Chondrocyte (in vitro differentiated cells): ENCODE measurements around the gene EIF4A3. TPM values are rescaled to one million over a fixed set of nuclear protein-coding genes. Genes with fewer than 3 reads are reported as not detected.

Experiments
- DNase-seq: peaks from one replicate; pipeline ENCODE4 v3.0.0; 2021; ENCODE audit warnings: mixed read lengths, low spot score
- H3K27ac Mint-ChIP-seq: one replicate; pipeline ENCODE4 v1.8.0; 2021; ENCODE audit warnings: mild to moderate bottlenecking, moderate library complexity, mixed read lengths; ENCODE audit not compliant: unreplicated experiment
- H3K27me3 Mint-ChIP-seq: 2 replicates; pipeline ENCODE4 v1.8.0; 2021; ENCODE audit warnings: low read depth, mixed read lengths
- H3K36me3 Mint-ChIP-seq: 2 replicates; pipeline ENCODE4 v1.8.0; 2021; ENCODE audit warnings: low read depth, mixed read lengths
- H3K4me1 Mint-ChIP-seq: 2 replicates; pipeline ENCODE4 v1.8.0; 2021; ENCODE audit warnings: low read depth, mild to moderate bottlenecking, mixed read lengths
- H3K4me3 Mint-ChIP-seq: one replicate; pipeline ENCODE4 v1.8.0; 2021; ENCODE audit warnings: mild to moderate bottlenecking, moderate library complexity, mixed read lengths; ENCODE audit not compliant: unreplicated experiment
- H3K9me3 Mint-ChIP-seq: 2 replicates; pipeline ENCODE4 v1.8.0; 2021; ENCODE audit warnings: low read depth, mixed read lengths
- total RNA-seq: library from RNA; stranded (reverse); gene quantifications from 3 replicates; pipeline ENCODE4 v1.2.1, GENCODE V29; 2021
- TF ChIP-seq, protein P1 (sequence below): fragments of 200-600 bp; sonication (generic); IDR thresholded peaks from 2 replicates; pipeline ENCODE4 v1.5.0; 2021; ENCODE audit warnings: antibody characterized with exemption, mild to moderate bottlenecking, moderate library complexity

The EIF4A3 gene
- total RNA-seq, 1 donor from 2014 or later: 64.0 TPM

DNA sequence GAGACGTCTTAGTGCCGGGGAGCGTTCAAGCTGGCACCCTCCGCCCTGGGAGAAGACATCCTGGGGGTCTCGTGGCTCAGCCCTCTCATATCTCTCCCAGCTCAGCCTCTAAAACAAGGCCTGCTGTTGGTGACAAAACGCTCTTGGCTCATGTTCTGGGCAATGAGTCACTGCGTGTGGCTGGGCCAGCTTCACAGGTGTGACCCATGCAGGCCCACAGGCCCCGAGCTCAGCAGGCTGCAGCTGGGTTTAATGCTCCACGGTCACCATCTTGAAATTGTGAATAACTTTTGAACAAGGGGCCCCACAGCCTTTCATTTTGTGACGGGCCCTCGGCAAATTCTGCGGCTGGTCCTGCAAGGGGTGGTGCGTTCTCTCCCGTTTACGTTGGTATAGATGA, 23.1 kb downstream of the EIF4A3 start:
- H3K4me1 Mint-ChIP-seq: no peaks in the 10 kb centered on the region
- no peak overlapping the region for H3K27ac Mint-ChIP-seq
- no peaks in the 10 kb centered on the region for H3K36me3 Mint-ChIP-seq
- H3K4me3 Mint-ChIP-seq: no peak overlapping the region
- TF ChIP-seq, protein P1, sequence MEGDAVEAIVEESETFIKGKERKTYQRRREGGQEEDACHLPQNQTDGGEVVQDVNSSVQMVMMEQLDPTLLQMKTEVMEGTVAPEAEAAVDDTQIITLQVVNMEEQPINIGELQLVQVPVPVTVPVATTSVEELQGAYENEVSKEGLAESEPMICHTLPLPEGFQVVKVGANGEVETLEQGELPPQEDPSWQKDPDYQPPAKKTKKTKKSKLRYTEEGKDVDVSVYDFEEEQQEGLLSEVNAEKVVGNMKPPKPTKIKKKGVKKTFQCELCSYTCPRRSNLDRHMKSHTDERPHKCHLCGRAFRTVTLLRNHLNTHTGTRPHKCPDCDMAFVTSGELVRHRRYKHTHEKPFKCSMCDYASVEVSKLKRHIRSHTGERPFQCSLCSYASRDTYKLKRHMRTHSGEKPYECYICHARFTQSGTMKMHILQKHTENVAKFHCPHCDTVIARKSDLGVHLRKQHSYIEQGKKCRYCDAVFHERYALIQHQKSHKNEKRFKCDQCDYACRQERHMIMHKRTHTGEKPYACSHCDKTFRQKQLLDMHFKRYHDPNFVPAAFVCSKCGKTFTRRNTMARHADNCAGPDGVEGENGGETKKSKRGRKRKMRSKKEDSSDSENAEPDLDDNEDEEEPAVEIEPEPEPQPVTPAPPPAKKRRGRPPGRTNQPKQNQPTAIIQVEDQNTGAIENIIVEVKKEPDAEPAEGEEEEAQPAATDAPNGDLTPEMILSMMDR: no peak
- H3K9me3 Mint-ChIP-seq: no peaks in the 10 kb centered on the region
- H3K27me3 Mint-ChIP-seq: peaks cover 1% of the 10 kb centered on the region
- no peak for DNase-seq

DNA sequence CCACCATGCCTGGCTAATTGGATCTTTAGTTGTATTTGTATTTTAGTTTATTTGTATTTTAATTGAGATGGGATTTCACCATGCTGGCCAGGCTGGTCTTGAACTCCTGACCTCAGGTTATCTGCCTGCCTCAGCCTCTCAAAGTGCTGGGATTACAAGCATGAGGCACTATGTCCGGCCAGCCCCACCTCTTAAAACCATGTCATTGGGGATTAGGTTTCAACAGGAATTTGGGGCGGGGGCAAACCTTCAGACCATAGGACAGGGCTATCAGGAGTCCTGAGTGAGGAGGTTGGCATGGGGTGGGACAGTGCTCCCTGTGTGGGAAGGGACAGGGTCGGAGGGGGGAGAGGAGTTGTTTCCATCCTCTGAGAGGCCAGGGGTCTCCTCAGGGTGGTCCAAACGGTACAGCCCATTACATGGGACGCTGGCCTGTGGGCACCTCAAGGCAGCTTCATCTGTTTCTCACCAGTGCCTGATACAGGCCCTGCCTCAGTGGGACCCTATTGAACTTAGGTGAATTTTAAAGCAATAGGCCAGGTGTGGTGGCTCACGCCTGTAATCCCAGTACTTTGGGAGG, 23.9 kb downstream of the EIF4A3 start:
- H3K4me3 Mint-ChIP-seq: no peak overlapping the region

DNA sequence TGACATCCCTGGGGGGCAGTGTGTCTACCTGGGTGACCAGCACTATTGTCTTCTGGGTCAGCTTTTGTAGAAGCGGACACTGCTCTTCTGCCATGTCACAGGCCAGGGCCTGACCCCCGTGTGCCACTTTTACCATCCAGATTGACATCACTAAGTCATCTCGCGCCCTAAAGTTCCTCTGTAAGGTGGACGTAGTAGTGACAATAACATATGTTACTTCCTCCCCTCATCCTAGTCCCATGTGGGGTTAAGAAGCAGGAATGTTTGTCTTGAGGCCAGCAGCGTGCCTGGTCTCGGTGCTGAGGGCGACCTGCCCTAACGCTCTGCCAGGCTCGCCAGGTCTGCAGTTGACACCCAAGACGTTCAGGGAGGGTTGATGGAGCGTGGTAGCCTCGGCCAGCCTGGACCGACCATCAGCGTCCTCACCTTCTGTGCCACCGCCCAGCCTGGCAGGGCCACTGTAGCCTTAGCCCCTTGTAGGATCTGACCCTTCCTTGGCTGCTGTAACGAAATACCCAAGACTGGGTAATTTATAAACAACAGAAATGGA, 24.8 kb downstream of the EIF4A3 start:
- no peaks in the 10 kb centered on the region for H3K27me3 Mint-ChIP-seq
- H3K4me1 Mint-ChIP-seq: no peaks in the 10 kb centered on the region
- H3K27ac Mint-ChIP-seq: no peak overlapping the region
- no peak overlapping the region for H3K4me3 Mint-ChIP-seq
- no peaks in the 10 kb centered on the region for H3K36me3 Mint-ChIP-seq
- no peak for DNase-seq
- no peaks in the 10 kb centered on the region for H3K9me3 Mint-ChIP-seq
- TF ChIP-seq, protein P1: no peak

More for the DNA sequence above, 23.9 kb downstream of the EIF4A3 start:
- DNase-seq: no peak
- Mint-ChIP-seq H3K36me3 (no peaks in the 10 kb centered on the region), H3K4me1 (no peaks in the 10 kb centered on the region), H3K9me3 (no peaks in the 10 kb centered on the region), H3K27ac (no peak overlapping the region), H3K27me3 (peaks cover 1% of the 10 kb centered on the region)
- TF ChIP-seq, protein P1: no peak

DNA sequence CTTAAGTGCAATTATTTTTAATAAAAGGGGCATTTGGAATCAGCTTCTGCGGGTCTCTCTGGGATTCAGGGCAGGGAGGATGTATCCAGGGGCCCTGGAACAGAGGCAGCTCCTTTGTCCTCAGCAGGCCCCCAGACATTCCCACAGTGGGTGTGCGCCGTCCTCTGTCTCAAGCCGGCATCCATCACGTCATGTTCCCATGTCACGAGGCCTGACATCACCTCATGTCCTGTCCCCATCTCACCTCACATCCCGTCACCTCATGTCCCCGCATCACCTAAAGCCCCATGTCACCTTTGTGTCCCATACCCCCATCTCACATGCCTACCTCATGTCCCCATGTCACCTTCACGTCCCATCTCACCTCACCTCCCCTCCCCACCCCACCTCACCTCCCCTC, 27.1 kb downstream of the EIF4A3 start:
- H3K27ac Mint-ChIP-seq: no peak overlapping the region
- no peak for DNase-seq
- H3K36me3 Mint-ChIP-seq: peaks cover under 1% of the 10 kb centered on the region
- H3K4me3 Mint-ChIP-seq: no peak overlapping the region
- no peaks in the 10 kb centered on the region for H3K4me1 Mint-ChIP-seq
- peaks cover 8% of the 10 kb centered on the region for H3K9me3 Mint-ChIP-seq
- H3K27me3 Mint-ChIP-seq: no peaks in the 10 kb centered on the region
- TF ChIP-seq, protein P1: no peak

DNA sequence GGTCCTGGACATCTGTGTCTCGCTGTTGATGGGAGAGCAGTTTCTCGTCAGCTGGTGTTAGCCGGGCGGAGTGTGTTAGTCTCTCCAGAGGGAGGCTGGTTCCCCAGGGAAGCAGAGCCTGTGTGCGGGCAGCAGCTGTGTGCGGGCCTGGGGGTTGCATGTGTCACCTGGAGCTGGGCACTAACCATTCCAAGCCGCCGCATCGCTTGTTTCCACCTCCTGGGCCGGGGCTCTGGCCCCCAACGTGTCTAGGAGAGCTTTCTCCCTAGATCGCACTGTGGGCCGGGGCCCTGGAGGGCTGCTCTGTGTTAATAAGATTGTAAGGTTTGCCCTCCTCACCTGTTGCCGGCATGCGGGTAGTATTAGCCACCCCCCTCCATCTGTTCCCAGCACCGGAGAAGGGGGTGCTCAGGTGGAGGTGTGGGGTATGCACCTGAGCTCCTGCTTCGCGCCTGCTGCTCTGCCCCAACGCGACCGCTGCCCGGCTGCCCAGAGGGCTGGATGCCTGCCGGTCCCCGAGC, 27.6 kb downstream of the EIF4A3 start:
- Mint-ChIP-seq H3K36me3 (peaks cover 2% of the 10 kb centered on the region), H3K27me3 (no peaks in the 10 kb centered on the region), H3K9me3 (peaks cover 14% of the 10 kb centered on the region), H3K4me1 (no peaks in the 10 kb centered on the region), H3K4me3 (no peak overlapping the region), H3K27ac (no peak overlapping the region)
- TF ChIP-seq, protein P1: no peak
- no peak for DNase-seq
